Tongue (tissue), 2 donors: ENCODE data around the gene DYNLT5. TPM values are rescaled to one million over a fixed set of nuclear protein-coding genes. Genes with fewer than 3 reads are reported as not detected.
A peak's percentile ranks its signal among the peaks of the same experiment; 100 is the strongest.
"Not testable (repeated sequence)": the region's sequence is repeated elsewhere in the genome, so short reads cannot be mapped to it uniquely, and the experiment has no call there.

ENCODE experiments used
- DNase-seq: peaks from one replicate; pipeline ENCODE4 v3.0.0-alpha.2; 2015
- total RNA-seq: library from RNA; depleted of rRNA; stranded (reverse); fragments of >200 nt; gene quantifications from one replicate; pipeline ENCODE4 v1.2.3, GENCODE V29; 2014

Gene DYNLT5
- total RNA-seq, 1 donor from 2014 or later, result 5.3 TPM

DNA sequence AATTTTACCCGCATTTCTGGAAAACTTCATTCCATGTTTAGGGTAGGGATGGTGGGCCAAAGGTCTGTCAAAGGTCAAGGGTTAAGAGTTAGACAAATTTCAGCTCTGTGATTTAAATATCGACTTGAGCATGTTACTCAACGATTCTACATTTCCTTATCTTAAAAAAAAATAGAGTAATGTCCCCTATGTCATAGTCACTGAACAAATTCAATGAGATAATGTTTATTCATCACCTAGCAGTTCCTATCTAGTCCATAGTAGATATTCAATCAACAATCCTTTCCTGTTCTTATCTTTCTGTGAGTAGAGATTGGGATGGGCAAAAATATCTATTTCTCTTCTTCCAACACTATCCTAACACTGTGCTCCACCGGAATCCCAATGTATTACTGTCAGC is 1.1 kb upstream of the DYNLT5 start:
- no peak for DNase-seq

- no peak for DNase-seq
These were observed 562 bp downstream of the DYNLT5 start for GRCh38 chr1:66752671-66753371.

DNA sequence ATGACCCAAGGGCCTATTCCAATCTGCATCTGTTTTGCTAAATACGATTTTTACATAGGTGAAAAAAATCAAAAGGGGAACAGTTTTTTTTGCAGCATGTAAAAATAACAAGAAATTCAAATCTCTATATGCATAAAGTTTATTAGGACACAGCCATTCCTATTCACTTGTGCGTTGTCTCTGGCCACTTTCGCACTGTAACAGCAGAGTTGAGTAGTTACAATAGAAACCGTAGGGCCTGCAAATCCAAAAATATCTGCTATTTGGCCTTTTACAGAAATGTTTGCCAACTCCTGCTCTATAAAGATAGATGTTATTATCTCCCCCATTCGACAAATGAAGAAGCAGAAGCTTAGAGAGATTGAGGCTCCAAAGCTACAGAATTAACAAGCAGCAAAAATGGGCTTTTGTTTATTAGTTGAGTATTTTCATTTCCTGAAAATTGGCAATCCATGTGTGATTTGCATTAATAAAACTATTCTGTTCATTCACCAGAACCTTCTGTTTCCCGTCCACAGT is 5.5 kb downstream of the DYNLT5 start:
- no peak for DNase-seq

GRCh38 chr1:66758241-66758755 is 6.0 kb downstream of the DYNLT5 start:
- DNase-seq, result peak; percentile 71

DNA sequence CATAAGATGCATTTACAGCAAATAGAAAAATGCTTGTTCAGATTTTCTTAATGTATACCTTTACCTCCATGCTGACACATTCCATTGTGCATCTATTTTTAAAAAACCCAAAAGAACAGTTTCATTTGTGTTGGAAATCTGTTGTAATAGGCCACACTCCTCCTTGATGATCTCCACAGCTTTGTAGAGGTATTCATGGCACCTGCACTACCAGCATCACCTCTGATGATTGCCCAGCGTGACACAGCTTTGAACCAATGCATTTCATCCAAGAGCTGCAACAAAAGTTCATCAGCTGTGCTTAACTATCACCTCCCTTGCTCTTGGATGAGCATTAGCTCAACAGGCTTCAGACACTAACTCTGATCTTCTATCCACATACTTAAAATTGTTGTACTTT is 8.2 kb downstream of the DYNLT5 start:
- no peak for DNase-seq

GRCh38 chr1:66761221-66761620 is 9.0 kb downstream of the DYNLT5 start:
- DNase-seq, result no peak

DNA sequence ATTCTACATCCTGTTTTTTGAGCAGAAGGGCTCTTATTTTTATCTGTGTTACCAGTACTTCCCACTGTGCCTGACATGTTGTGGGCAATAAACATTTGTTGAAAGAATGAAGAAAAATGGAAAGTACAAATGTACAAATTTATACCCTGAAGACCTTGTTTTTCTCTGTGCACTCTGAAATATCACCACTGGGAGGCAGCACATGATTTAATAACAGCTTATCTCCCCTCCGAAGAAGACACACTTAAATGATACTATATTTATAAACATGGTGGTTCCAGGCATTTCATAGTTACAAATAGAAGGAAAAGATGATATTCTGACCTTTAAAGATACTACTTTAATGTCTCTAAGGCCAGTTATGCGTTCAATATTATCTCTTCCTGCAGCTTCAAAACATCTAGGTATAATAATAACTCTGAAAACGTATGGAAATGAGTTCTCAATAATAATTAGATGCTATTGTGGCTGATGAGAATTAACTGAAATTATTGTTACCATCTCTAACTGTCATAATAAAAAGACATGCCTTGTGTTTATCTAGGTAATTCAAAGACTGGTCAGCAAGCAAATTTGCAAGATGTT is 12.8 kb downstream of the DYNLT5 start:
- DNase-seq, result peak; percentile 75

DNA sequence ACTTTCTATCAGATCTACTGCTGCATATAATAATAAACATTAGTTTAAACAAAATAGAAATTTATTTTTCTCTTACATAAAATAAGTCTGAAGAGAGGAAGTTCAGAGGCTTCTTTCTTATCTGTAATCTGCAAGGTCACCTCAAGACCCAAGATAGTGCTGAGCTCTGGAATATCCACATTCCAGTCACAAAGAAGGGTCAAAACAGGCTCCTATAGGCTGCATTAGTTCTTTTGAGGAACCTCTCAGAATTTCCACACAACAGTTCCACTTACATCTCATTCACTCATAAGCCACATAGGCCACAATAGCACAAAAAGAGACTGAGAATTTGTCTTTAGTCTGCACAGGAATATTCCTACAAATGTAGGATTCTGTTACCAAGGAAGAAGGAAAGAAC is 15.4 kb downstream of the DYNLT5 start:
- DNase-seq, result no peak

GRCh38 chr1:66768965-66769364 is 16.7 kb downstream of the DYNLT5 start:
- no peak for DNase-seq

GRCh38 chr1:66769512-66770229 is 17.4 kb downstream of the DYNLT5 start:
- no peak for DNase-seq

DNA sequence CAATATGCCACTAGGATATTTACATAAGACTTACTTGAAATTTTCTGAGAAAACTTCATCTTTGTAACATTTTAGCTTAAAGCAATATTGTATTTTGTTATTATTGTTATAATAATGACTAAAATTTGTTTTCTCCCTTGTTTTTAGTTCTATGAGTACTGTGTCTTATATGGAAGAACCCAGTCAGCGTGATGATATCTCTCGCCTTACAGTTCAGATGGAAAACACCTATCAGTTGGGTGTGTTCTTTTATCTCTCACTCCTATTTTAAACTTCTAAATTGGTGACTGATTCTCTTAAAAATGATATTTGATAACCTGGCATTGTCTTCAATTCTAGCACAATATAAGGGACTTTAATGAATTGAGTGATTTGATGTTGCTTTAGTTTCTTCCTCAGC is 18.0 kb downstream of the DYNLT5 start:
- no peak for DNase-seq

DNA sequence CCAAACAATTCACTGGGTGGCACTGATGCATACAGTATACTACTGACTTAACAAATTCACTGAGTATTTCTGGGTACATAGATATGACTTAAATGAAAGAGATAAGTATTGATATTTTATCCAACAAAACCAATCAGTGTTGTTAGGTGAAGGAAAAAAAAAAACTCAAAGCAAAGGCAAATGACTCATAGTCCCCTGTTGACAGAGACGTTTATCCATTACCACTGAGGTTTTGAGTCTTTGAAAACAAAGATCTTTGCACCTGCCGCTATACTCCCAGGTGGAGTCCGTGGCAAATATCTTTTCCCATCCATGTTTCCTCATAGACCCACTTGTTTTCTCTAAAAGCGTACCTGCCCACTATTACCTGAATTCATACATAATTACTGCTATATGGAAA is 18.4 kb downstream of the DYNLT5 start:
- DNase-seq, result no peak

- no peak for DNase-seq
These were observed 21.0 kb downstream of the DYNLT5 start for GRCh38 chr1:66773227-66773626.

GRCh38 chr1:66774438-66774837 is 22.2 kb downstream of the DYNLT5 start:
- no peak for DNase-seq

- no peak for DNase-seq
These were observed 23.4 kb downstream of the DYNLT5 start for GRCh38 chr1:66775646-66776045.

GRCh38 chr1:66777831-66778230 is 25.6 kb downstream of the DYNLT5 start:
- no peak for DNase-seq

DNA sequence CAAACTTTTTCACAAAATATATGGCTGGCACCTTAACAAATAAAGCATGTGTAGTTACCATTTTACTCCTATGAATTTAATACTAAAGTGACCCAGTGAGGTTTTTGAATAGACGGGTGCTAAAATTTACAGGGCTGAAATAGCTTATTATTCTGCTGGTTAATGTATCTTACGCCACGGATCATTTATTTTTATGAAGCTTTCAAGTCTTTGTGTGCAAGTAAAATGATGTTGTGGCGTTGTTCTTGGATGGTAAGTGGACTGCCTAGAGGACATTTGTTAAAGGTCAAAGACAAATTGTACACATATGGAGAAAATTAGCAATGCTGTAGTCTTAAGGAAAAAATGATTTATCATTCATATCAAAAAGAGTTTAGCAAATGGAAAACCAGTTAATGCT is 26.0 kb downstream of the DYNLT5 start:
- DNase-seq, result no peak

GRCh38 chr1:66778969-66779368 is 26.7 kb downstream of the DYNLT5 start:
- DNase-seq, result no peak

- no peak for DNase-seq
These were observed 27.3 kb downstream of the DYNLT5 start for GRCh38 chr1:66779475-66780078.

DNA sequence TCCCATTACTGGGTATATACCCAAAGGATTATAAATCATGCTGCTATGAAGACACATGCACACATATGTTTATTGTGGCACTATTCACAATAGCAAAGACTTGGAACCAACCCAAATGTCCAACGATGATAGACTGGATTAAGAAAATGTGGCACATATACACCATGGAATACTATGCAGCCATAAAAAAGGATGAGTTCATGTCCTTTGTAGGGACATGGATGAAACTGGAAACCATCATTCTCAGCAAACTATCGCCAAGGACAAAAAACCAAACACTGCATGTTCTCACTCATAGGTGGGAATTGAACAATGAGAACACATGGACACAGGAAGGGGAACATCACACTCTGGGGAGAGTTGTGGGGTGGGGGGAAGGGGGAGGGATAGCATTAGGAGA is 33.5 kb downstream of the DYNLT5 start:
- DNase-seq, result not testable (repeated sequence)

DNA sequence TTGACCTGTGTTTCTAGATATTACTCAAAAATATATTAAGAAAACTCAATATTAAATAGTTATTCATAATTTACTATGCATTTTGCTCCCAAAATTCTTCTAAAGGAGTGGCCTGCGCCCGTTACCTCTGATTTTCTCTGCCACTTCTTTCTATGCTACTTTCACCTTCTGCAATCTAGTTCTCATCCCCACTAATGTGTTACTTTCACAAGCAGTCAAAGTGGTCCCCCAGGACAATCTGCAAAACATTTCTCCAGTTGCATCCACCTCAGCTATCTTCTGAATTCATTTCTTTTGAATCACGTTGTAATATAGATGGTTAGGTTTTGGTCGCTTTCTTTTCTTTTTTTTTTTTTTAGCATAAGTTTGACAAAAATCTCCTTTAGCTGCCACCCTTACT is 35.4 kb downstream of the DYNLT5 start:
- DNase-seq, result no peak

GRCh38 chr1:66788231-66788939 is 36.1 kb downstream of the DYNLT5 start:
- no peak for DNase-seq
